Measurements from ENCODE around the gene ZMIZ1.

Gene ZMIZ1

GRCh38 chr10:79145174-79145483 lies 76.4 kb downstream of the ZMIZ1 start:
- no peak overlapping the region for H3K4me3 ChIP-seq (ENCODE audit: low read depth in 1 of 2, low read length in 2 of 2)
- H3K27ac ChIP-seq (ENCODE audit: low read depth, low read length): no peak overlapping the region
- peaks cover 53 to 54% of the 10 kb centered on the region in 2 donors for H3K4me1 ChIP-seq (ENCODE audit: control insufficient read depth in 1 of 2, insufficient read depth in 2 of 2, low read length in 2 of 2)
- no peaks in the 10 kb centered on the region for H3K27me3 ChIP-seq (ENCODE audit: control insufficient read depth in 1 of 2, insufficient read depth in 2 of 2, low read length in 2 of 2)
- H3K9me3 ChIP-seq (ENCODE audit: control insufficient read depth in 1 of 2, low read length in 2 of 2): no peaks in the 10 kb centered on the region
- H3K9ac ChIP-seq (ENCODE audit: low read depth in 1 of 2, low read length in 2 of 2): no peak overlapping the region
- H3K36me3 ChIP-seq (ENCODE audit: control insufficient read depth in 1 of 2, insufficient read depth in 2 of 2, low read length in 2 of 2): peaks cover 5 to 35% of the 10 kb centered on the region in 2 donors

GRCh38 chr10:79145517-79146470 lies 77.0 kb downstream of the ZMIZ1 start:
- Histone ChIP-seq H3K27ac (ENCODE audit: low read depth, low read length) (peak overlapping the region; percentile 60), H3K4me1 (ENCODE audit: control insufficient read depth in 1 of 2, insufficient read depth in 2 of 2, low read length in 2 of 2) (peaks cover 59 to 61% of the 10 kb centered on the region in 2 donors), H3K27me3 (ENCODE audit: control insufficient read depth in 1 of 2, insufficient read depth in 2 of 2, low read length in 2 of 2) (no peaks in the 10 kb centered on the region), H3K4me3 (ENCODE audit: low read depth in 1 of 2, low read length in 2 of 2) (no peak overlapping the region), H3K36me3 (ENCODE audit: control insufficient read depth in 1 of 2, insufficient read depth in 2 of 2, low read length in 2 of 2) (peaks cover 0 to 29% of the 10 kb centered on the region in 2 donors), H3K9ac (ENCODE audit: low read depth in 1 of 2, low read length in 2 of 2) (no peak overlapping the region), H3K9me3 (ENCODE audit: control insufficient read depth in 1 of 2, low read length in 2 of 2) (no peaks in the 10 kb centered on the region)

GRCh38 chr10:79146611-79147130 lies 77.9 kb downstream of the ZMIZ1 start:
- H3K9me3 ChIP-seq (ENCODE audit: control insufficient read depth in 1 of 2, low read length in 2 of 2): no peaks in the 10 kb centered on the region
- H3K27me3 ChIP-seq (ENCODE audit: control insufficient read depth in 1 of 2, insufficient read depth in 2 of 2, low read length in 2 of 2): no peaks in the 10 kb centered on the region
- peaks cover 66% of the 10 kb centered on the region in 2 donors for H3K4me1 ChIP-seq (ENCODE audit: control insufficient read depth in 1 of 2, insufficient read depth in 2 of 2, low read length in 2 of 2)
- peaks cover 0 to 23% of the 10 kb centered on the region in 2 donors for H3K36me3 ChIP-seq (ENCODE audit: control insufficient read depth in 1 of 2, insufficient read depth in 2 of 2, low read length in 2 of 2)
- H3K4me3 ChIP-seq (ENCODE audit: low read depth in 1 of 2, low read length in 2 of 2): no peak overlapping the region
- H3K27ac ChIP-seq (ENCODE audit: low read depth, low read length): peak overlapping the region; percentile 60
- peak overlapping the region in 1 of 2 donors; percentile 12 for H3K9ac ChIP-seq (ENCODE audit: low read depth in 1 of 2, low read length in 2 of 2)

- Histone ChIP-seq H3K27me3 (ENCODE audit: control insufficient read depth in 1 of 2, insufficient read depth in 2 of 2, low read length in 2 of 2) (no peaks in the 10 kb centered on the region), H3K9ac (ENCODE audit: low read depth in 1 of 2, low read length in 2 of 2) (peak overlapping the region in 1 of 2 donors; percentile 12), H3K4me3 (ENCODE audit: low read depth in 1 of 2, low read length in 2 of 2) (no peak overlapping the region), H3K27ac (ENCODE audit: low read depth, low read length) (peak overlapping the region; percentile 60), H3K4me1 (ENCODE audit: control insufficient read depth in 1 of 2, insufficient read depth in 2 of 2, low read length in 2 of 2) (peaks cover 66% of the 10 kb centered on the region in 2 donors), H3K36me3 (ENCODE audit: control insufficient read depth in 1 of 2, insufficient read depth in 2 of 2, low read length in 2 of 2) (peaks cover 0 to 18% of the 10 kb centered on the region in 2 donors), H3K9me3 (ENCODE audit: control insufficient read depth in 1 of 2, low read length in 2 of 2) (no peaks in the 10 kb centered on the region)
Measured at GRCh38 chr10:79147306-79147705, 78.5 kb downstream of the ZMIZ1 start.

- H3K9me3 ChIP-seq (ENCODE audit: control insufficient read depth in 1 of 2, low read length in 2 of 2): no peaks in the 10 kb centered on the region
- H3K36me3 ChIP-seq (ENCODE audit: control insufficient read depth in 1 of 2, insufficient read depth in 2 of 2, low read length in 2 of 2): peaks cover 0 to 12% of the 10 kb centered on the region in 2 donors
- no peak overlapping the region for H3K9ac ChIP-seq (ENCODE audit: low read depth in 1 of 2, low read length in 2 of 2)
- no peaks in the 10 kb centered on the region for H3K27me3 ChIP-seq (ENCODE audit: control insufficient read depth in 1 of 2, insufficient read depth in 2 of 2, low read length in 2 of 2)
- H3K4me3 ChIP-seq (ENCODE audit: low read depth in 1 of 2, low read length in 2 of 2): no peak overlapping the region
- peaks cover 66% of the 10 kb centered on the region in 2 donors for H3K4me1 ChIP-seq (ENCODE audit: control insufficient read depth in 1 of 2, insufficient read depth in 2 of 2, low read length in 2 of 2)
- peak overlapping the region; percentile 67 for H3K27ac ChIP-seq (ENCODE audit: low read depth, low read length)
Measured at GRCh38 chr10:79147796-79148451, 79.2 kb downstream of the ZMIZ1 start.

- Histone ChIP-seq H3K27me3 (ENCODE audit: control insufficient read depth in 1 of 2, insufficient read depth in 2 of 2, low read length in 2 of 2) (no peaks in the 10 kb centered on the region), H3K36me3 (ENCODE audit: control insufficient read depth in 1 of 2, insufficient read depth in 2 of 2, low read length in 2 of 2) (peaks cover 0 to 10% of the 10 kb centered on the region in 2 donors), H3K4me3 (ENCODE audit: low read depth in 1 of 2, low read length in 2 of 2) (peak overlapping the region in 1 of 2 donors; percentile 17), H3K27ac (ENCODE audit: low read depth, low read length) (peak overlapping the region; percentile 81), H3K9ac (ENCODE audit: low read depth in 1 of 2, low read length in 2 of 2) (peak overlapping the region; percentile 37 to 43), H3K9me3 (ENCODE audit: control insufficient read depth in 1 of 2, low read length in 2 of 2) (no peaks in the 10 kb centered on the region), H3K4me1 (ENCODE audit: control insufficient read depth in 1 of 2, insufficient read depth in 2 of 2, low read length in 2 of 2) (peaks cover 66% of the 10 kb centered on the region in 2 donors)
Measured at GRCh38 chr10:79148452-79149344, 79.9 kb downstream of the ZMIZ1 start.

GRCh38 chr10:79149345-79149661 lies 80.5 kb downstream of the ZMIZ1 start:
- Histone ChIP-seq H3K4me1 (ENCODE audit: control insufficient read depth in 1 of 2, insufficient read depth in 2 of 2, low read length in 2 of 2) (peaks cover 62 to 66% of the 10 kb centered on the region in 2 donors), H3K27ac (ENCODE audit: low read depth, low read length) (peak overlapping the region; percentile 81), H3K27me3 (ENCODE audit: control insufficient read depth in 1 of 2, insufficient read depth in 2 of 2, low read length in 2 of 2) (no peaks in the 10 kb centered on the region), H3K36me3 (ENCODE audit: control insufficient read depth in 1 of 2, insufficient read depth in 2 of 2, low read length in 2 of 2) (peaks cover 0 to 5% of the 10 kb centered on the region in 2 donors), H3K9ac (ENCODE audit: low read depth in 1 of 2, low read length in 2 of 2) (peak overlapping the region in 1 of 2 donors; percentile 37), H3K4me3 (ENCODE audit: low read depth in 1 of 2, low read length in 2 of 2) (peak overlapping the region in 1 of 2 donors; percentile 17), H3K9me3 (ENCODE audit: control insufficient read depth in 1 of 2, low read length in 2 of 2) (no peaks in the 10 kb centered on the region)

- H3K27me3 ChIP-seq (ENCODE audit: control insufficient read depth in 1 of 2, insufficient read depth in 2 of 2, low read length in 2 of 2): no peaks in the 10 kb centered on the region
- peak overlapping the region; percentile 81 for H3K27ac ChIP-seq (ENCODE audit: low read depth, low read length)
- peaks cover 0 to 5% of the 10 kb centered on the region in 2 donors for H3K36me3 ChIP-seq (ENCODE audit: control insufficient read depth in 1 of 2, insufficient read depth in 2 of 2, low read length in 2 of 2)
- peak overlapping the region in 1 of 2 donors; percentile 37 for H3K9ac ChIP-seq (ENCODE audit: low read depth in 1 of 2, low read length in 2 of 2)
- H3K9me3 ChIP-seq (ENCODE audit: control insufficient read depth in 1 of 2, low read length in 2 of 2): no peaks in the 10 kb centered on the region
- peaks cover 63 to 67% of the 10 kb centered on the region in 2 donors for H3K4me1 ChIP-seq (ENCODE audit: control insufficient read depth in 1 of 2, insufficient read depth in 2 of 2, low read length in 2 of 2)
- no peak overlapping the region for H3K4me3 ChIP-seq (ENCODE audit: low read depth in 1 of 2, low read length in 2 of 2)
Measured at GRCh38 chr10:79149662-79150443, 81.1 kb downstream of the ZMIZ1 start.

- Histone ChIP-seq H3K27me3 (ENCODE audit: control insufficient read depth in 1 of 2, insufficient read depth in 2 of 2, low read length in 2 of 2) (no peaks in the 10 kb centered on the region), H3K9ac (ENCODE audit: low read depth in 1 of 2, low read length in 2 of 2) (no peak overlapping the region), H3K4me1 (ENCODE audit: control insufficient read depth in 1 of 2, insufficient read depth in 2 of 2, low read length in 2 of 2) (peaks cover 66 to 67% of the 10 kb centered on the region in 2 donors), H3K27ac (ENCODE audit: low read depth, low read length) (peak overlapping the region; percentile 81), H3K9me3 (ENCODE audit: control insufficient read depth in 1 of 2, low read length in 2 of 2) (no peaks in the 10 kb centered on the region), H3K36me3 (ENCODE audit: control insufficient read depth in 1 of 2, insufficient read depth in 2 of 2, low read length in 2 of 2) (peaks cover 0 to 5% of the 10 kb centered on the region in 2 donors), H3K4me3 (ENCODE audit: low read depth in 1 of 2, low read length in 2 of 2) (no peak overlapping the region)
Measured at GRCh38 chr10:79150444-79150754, 81.6 kb downstream of the ZMIZ1 start.
